K562 (cell line): ENCODE data around the gene DAAM1. TPM values are rescaled to one million over a fixed set of nuclear protein-coding genes. Genes with fewer than 3 reads are reported as not detected.

ENCODE experiments used
- BHLHE40 ChIP-seq: IDR thresholded peaks from 2 replicates; pipeline ENCODE4 v1.6.1; 2011; ENCODE audit warnings: low read length, improper control_type of control experiment
- DPF2 ChIP-seq: fragments of 450-650 bp; IDR thresholded peaks from 2 replicates; pipeline ENCODE4 v1.6.1; 2016
- FOXM1 ChIP-seq, 2 experiments: fragments of 450-650 bp in 1 of 2; sonication (generic) in 1 of 2; formaldehyde crosslinking in 1 of 2; IDR thresholded peaks; 2 replicates each; pipeline versions ENCODE4 v1.6.1 to v1.9.0; 2017 to 2022; ENCODE audit warnings: low read depth in 2 of 2, mild to moderate bottlenecking in 2 of 2, missing genetic modification reagents in 1 of 2, moderate library complexity in 1 of 2
- KAT8 ChIP-seq: fragments of 450-650 bp; IDR thresholded peaks from 2 replicates; pipeline ENCODE4 v1.6.1; 2016; ENCODE audit warnings: low read depth, mild to moderate bottlenecking
- KDM4B ChIP-seq, 2 experiments: fragments of 450-650 bp in 1 of 2; sonication (generic) in 1 of 2; IDR thresholded peaks; 2 replicates each; pipeline ENCODE4 v1.6.1; 2016 to 2017; ENCODE audit warnings: borderline replicate concordance in 2 of 2, antibody characterized with exemption in 1 of 2, low read depth in 1 of 2, mild to moderate bottlenecking in 1 of 2
- KHSRP ChIP-seq: fragments of 450-650 bp; IDR thresholded peaks from 2 replicates; pipeline ENCODE4 v1.6.1; 2017
- MBD2 ChIP-seq: sonication (generic); IDR thresholded peaks from 2 replicates; pipeline ENCODE4 v1.6.1; 2016; ENCODE audit warnings: low read depth, borderline replicate concordance
- NFIC ChIP-seq: fragments of 450-650 bp; IDR thresholded peaks from 2 replicates; pipeline ENCODE4 v1.6.1; 2017; ENCODE audit warnings: mild to moderate bottlenecking, inconsistent platforms
- NR1H2 ChIP-seq: sonication (generic); formaldehyde crosslinking; IDR thresholded peaks from 2 replicates; pipeline ENCODE4 v1.4.0; 2020; ENCODE audit warnings: mild to moderate bottlenecking, missing genetic modification reagents
- RB1 ChIP-seq: fragments of 450-650 bp; IDR thresholded peaks from 2 replicates; pipeline ENCODE4 v1.6.1; 2017; ENCODE audit warnings: low read depth, mild to moderate bottlenecking
- SMC3 ChIP-seq: conservative IDR thresholded peaks from 2 replicates; pipeline ENCODE4 v1.6.1; 2011; ENCODE audit warnings: low read depth, low read length, improper control_type of control experiment; ENCODE audit not compliant: insufficient read depth
- SPI1 ChIP-seq: IDR thresholded peaks from 2 replicates; pipeline ENCODE4 v1.6.1; 2011; ENCODE audit warnings: low read depth, low read length, control low read depth, borderline replicate concordance
- TBP ChIP-seq: optimal IDR thresholded peaks from 2 replicates; pipeline ENCODE3; 2011; ENCODE audit warnings: low read depth, low read length, improper control_type of control experiment
- ZFP30 ChIP-seq: fragments of 250-450 bp; sonication (Bioruptor Pico); IDR thresholded peaks from 2 replicates; pipeline ENCODE4 v1.8.0; 2022; ENCODE audit warnings: moderate library complexity, mild to moderate bottlenecking, inconsistent platforms, borderline replicate concordance
- ZFX ChIP-seq: sonication (generic); formaldehyde crosslinking; IDR thresholded peaks from 2 replicates; pipeline ENCODE4 v1.8.0; 2022; ENCODE audit warnings: mild to moderate bottlenecking, missing genetic modification reagents, moderate library complexity
- ZNF134 ChIP-seq: fragments of 250-450 bp; sonication (Bioruptor Pico); conservative IDR thresholded peaks from 2 replicates; pipeline ENCODE4 v1.4.0; 2020
- ZNF165 ChIP-seq: fragments of 250-450 bp; sonication (Bioruptor Pico); IDR thresholded peaks from 2 replicates; pipeline ENCODE4 v1.4.0; 2020; ENCODE audit warnings: borderline replicate concordance
- ZNF263 ChIP-seq: sonication (generic); formaldehyde crosslinking; IDR thresholded peaks from 2 replicates; pipeline ENCODE4 v1.8.0; 2022; ENCODE audit warnings: mild to moderate bottlenecking, missing genetic modification reagents, borderline replicate concordance
- ZNF347 ChIP-seq: fragments of 450-650 bp; formaldehyde crosslinking; IDR thresholded peaks from 2 replicates; pipeline ENCODE4 v1.4.0; 2020; ENCODE audit warnings: low read depth, mild to moderate bottlenecking, moderate library complexity
- polyA plus RNA-seq, 8 experiments: library from polyadenylated mRNA; depleted of rRNA in 4 of 8; stranded (reverse) in 5 of 8; unstranded in 3 of 8; fragments of >200 nt; fragmentation: Nextera tagmentation in 2 of 8; fragmentation: Illumina TruSeq in 1 of 8; extraction: Ambion mirVana in 2 of 8; extraction: Trizol in 1 of 8; gene quantifications; 2 replicates each; pipeline versions ENCODE4 v1.2.1 to v1.2.3, GENCODE V29; 2011 to 2014; ENCODE audit warnings: inconsistent platforms in 1 of 8, missing spikeins in 1 of 8
- total RNA-seq, 7 experiments: library from RNA; depleted of rRNA in 6 of 7; stranded (reverse); fragments of >200 nt in 6 of 7; fragmentation: Illumina TruSeq in 2 of 7; extraction: Trizol in 2 of 7; gene quantifications; 2 replicates each; pipeline versions ENCODE4 v1.2.1 to v1.2.3, GENCODE V29; 2011 to 2021; ENCODE audit warnings: low replicate concordance in 1 of 7
- TF ChIP-seq, protein P1 (sequence below): fragments of 450-650 bp; IDR thresholded peaks from 2 replicates; pipeline ENCODE4 v1.7.1; 2018; ENCODE audit warnings: mild to moderate bottlenecking, low read depth; ENCODE audit not compliant: partially characterized antibody
- TF ChIP-seq, protein P2 (sequence below): conservative IDR thresholded peaks from 2 replicates; pipeline ENCODE4 v1.6.1; 2011; ENCODE audit warnings: low read depth, mild to moderate bottlenecking, low read length; ENCODE audit not compliant: control insufficient read depth
- TF ChIP-seq, protein P3 (sequence below): fragments of 450-650 bp; IDR thresholded peaks from 2 replicates; pipeline ENCODE4 v1.6.1; 2016; ENCODE audit warnings: missing biosample characterization, missing genetic modification characterization
- TF ChIP-seq, protein P4 (sequence below), 2 experiments: fragments of 450-650 bp; IDR thresholded peaks; 2 replicates each; pipeline ENCODE4 v1.6.1; 2016

Gene DAAM1
- total and polyA plus RNA-seq, 9 of the 15 experiments (the other 6 are each of a cell fraction or from before 2014, with no cell fraction given): 3.6 to 11.6 (median 6.7) TPM

DNA sequence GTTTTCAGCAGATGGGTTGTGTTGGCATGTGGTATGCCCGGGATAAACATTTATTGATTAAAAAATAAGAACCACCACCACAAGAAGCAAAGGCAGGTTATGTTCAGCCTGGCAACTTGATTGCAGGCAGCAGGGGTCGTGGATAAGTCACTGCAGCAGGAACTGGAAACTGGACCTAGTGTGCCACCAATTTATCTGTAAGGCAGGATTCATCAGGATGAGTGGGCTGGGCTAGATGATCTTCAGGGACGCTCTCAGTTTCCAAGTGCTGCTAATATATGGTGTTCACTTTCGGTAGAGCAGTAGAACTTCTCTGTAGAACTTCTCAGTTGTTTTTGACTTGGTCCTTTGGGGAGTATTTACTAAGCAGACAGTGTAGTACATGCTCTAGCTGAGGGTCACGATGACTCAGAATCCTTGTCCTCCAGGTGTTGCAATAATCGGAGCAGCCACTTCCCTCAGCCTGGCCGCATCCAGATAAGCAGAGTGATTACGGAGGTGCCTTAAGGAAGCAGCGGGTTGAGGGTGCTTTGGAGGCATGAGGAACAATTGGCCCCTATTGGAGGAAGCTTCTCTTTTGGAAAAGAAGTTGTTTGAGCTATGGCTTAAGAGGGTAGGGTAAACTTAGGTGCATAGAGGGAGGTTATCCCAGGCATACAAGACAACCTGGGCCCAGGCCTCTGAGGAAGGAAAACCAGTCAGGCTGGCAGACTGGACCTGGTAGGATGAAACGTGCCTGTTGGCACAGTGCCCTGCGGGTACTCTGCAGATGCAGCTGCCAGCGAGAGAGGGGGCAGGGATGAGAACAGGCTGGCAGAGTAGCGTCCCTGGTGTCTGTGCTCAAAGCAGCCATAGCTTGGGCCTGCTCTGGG lies 172.7 kb downstream of the DAAM1 start (continued):
- TF ChIP-seq, protein P1, sequence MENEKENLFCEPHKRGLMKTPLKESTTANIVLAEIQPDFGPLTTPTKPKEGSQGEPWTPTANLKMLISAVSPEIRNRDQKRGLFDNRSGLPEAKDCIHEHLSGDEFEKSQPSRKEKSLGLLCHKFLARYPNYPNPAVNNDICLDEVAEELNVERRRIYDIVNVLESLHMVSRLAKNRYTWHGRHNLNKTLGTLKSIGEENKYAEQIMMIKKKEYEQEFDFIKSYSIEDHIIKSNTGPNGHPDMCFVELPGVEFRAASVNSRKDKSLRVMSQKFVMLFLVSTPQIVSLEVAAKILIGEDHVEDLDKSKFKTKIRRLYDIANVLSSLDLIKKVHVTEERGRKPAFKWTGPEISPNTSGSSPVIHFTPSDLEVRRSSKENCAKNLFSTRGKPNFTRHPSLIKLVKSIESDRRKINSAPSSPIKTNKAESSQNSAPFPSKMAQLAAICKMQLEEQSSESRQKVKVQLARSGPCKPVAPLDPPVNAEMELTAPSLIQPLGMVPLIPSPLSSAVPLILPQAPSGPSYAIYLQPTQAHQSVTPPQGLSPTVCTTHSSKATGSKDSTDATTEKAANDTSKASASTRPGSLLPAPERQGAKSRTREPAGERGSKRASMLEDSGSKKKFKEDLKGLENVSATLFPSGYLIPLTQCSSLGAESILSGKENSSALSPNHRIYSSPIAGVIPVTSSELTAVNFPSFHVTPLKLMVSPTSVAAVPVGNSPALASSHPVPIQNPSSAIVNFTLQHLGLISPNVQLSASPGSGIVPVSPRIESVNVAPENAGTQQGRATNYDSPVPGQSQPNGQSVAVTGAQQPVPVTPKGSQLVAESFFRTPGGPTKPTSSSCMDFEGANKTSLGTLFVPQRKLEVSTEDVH: no peak
- TF ChIP-seq, protein P2, sequence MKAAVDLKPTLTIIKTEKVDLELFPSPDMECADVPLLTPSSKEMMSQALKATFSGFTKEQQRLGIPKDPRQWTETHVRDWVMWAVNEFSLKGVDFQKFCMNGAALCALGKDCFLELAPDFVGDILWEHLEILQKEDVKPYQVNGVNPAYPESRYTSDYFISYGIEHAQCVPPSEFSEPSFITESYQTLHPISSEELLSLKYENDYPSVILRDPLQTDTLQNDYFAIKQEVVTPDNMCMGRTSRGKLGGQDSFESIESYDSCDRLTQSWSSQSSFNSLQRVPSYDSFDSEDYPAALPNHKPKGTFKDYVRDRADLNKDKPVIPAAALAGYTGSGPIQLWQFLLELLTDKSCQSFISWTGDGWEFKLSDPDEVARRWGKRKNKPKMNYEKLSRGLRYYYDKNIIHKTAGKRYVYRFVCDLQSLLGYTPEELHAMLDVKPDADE: no peak
- TF ChIP-seq RB1 (no peak), ZNF263 (no peak), BHLHE40 (no peak), NR1H2 (CRISPR knock-in tag) (no peak), ZNF134 (CRISPR knock-in tag) (no peak), NFIC (peak; percentile 39), KDM4B (IDR thresholded peaks at IDR 0.05; ENCODE audit: borderline replicate concordance in 2 of 2, low read depth in 1 of 2) (no peak), KAT8 (no peak), ZFX (CRISPR knock-in tag) (no peak), ZFP30 (CRISPR knock-in tag) (no peak), ZNF165 (CRISPR knock-in tag) (no peak), ZNF347 (CRISPR knock-in tag) (no peak), DPF2 (peak; percentile 91), FOXM1 (IDR thresholded peaks at IDR 0.05; ENCODE audit: low read depth) (no peak), FOXM1 (CRISPR knock-in tag; IDR thresholded peaks at IDR 0.05; ENCODE audit: low read depth) (no peak), SPI1 (peak; percentile 66; the same call in 1 of the 2 replicates), KHSRP (no peak), TBP (no peak), MBD2 (no peak), SMC3 (no peak)
- TF ChIP-seq, protein P3, sequence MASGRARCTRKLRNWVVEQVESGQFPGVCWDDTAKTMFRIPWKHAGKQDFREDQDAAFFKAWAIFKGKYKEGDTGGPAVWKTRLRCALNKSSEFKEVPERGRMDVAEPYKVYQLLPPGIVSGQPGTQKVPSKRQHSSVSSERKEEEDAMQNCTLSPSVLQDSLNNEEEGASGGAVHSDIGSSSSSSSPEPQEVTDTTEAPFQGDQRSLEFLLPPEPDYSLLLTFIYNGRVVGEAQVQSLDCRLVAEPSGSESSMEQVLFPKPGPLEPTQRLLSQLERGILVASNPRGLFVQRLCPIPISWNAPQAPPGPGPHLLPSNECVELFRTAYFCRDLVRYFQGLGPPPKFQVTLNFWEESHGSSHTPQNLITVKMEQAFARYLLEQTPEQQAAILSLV (tag): no peak
- TF ChIP-seq, protein P4, sequence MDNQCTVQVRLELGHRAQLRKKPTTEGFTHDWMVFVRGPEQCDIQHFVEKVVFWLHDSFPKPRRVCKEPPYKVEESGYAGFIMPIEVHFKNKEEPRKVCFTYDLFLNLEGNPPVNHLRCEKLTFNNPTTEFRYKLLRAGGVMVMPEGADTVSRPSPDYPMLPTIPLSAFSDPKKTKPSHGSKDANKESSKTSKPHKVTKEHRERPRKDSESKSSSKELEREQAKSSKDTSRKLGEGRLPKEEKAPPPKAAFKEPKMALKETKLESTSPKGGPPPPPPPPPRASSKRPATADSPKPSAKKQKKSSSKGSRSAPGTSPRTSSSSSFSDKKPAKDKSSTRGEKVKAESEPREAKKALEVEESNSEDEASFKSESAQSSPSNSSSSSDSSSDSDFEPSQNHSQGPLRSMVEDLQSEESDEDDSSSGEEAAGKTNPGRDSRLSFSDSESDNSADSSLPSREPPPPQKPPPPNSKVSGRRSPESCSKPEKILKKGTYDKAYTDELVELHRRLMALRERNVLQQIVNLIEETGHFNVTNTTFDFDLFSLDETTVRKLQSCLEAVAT (IDR thresholded peaks at IDR 0.05): no peak
